HG03457 (cell line): Measurements from ENCODE around the gene ZNF175.

Source experiments
- ATAC-seq: cut with Tn5 transposase; IDR thresholded peaks from one replicate; pipeline ENCODE4 v1.9.1; 2021; ENCODE audit warnings: moderate number of reproducible peaks; ENCODE audit not compliant: unreplicated experiment

The ZNF175 gene

DNA sequence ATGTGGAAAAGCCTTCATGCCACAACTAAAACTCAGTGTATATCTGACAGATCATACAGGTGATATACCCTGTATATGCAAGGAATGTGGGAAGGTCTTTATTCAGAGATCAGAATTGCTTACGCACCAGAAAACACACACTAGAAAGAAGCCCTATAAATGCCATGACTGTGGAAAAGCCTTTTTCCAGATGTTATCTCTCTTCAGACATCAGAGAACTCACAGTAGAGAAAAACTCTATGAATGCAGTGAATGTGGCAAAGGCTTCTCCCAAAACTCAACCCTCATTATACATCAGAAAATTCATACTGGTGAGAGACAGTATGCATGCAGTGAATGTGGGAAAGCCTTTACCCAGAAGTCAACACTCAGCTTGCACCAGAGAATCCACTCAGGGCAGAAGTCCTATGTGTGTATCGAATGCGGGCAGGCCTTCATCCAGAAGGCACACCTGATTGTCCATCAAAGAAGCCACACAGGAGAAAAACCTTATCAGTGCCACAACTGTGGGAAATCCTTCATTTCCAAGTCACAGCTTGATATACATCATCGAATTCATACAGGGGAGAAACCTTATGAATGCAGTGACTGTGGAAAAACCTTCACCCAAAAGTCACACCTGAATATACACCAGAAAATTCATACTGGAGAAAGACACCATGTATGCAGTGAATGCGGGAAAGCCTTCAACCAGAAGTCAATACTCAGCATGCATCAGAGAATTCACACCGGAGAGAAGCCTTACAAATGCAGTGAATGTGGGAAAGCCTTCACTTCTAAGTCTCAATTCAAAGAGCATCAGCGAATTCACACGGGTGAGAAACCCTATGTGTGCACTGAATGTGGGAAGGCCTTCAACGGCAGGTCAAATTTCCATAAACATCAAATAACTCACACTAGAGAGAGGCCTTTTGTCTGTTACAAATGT lies 16.4 kb downstream of the ZNF175 start:
- no peak for ATAC-seq

DNA sequence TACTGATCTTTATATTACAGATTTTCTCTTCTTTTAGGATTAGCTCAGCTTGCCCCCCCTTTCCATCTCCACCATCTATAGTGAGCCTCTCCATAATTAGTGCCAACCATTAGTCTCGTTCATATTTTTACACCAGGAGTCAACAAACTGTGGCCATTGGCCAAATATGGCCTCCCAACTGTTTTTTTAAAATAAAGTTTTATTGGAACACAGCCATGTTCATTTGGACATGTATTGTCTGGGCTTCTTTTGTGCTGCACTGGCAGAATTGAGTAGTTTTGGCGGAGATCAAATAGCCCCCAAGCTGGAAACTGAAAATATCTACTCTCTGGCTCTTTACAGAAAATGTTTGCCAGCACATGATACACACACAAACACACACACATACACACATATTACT lies 18.4 kb downstream of the ZNF175 start:
- ATAC-seq: no peak

DNA sequence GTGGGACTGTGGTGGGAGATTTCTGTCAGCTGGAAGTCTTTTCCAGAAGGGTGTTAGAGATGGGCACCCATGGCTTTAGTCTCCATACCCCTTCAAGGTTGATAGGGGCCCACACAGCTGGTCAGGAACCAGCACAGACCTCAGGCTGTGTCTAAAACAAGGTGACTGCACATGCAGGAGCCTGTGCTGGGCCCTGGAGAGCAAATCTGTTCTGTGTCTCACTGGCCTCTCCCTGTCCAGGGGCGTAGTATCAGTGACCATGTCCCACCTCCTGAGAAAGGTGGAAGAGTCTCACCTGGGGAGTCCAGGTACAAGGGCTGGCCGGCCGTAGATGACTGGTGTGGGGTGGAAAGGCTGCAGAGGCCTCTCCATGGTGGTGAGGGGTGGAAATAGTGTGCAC lies 19.4 kb downstream of the ZNF175 start:
- no peak for ATAC-seq

DNA sequence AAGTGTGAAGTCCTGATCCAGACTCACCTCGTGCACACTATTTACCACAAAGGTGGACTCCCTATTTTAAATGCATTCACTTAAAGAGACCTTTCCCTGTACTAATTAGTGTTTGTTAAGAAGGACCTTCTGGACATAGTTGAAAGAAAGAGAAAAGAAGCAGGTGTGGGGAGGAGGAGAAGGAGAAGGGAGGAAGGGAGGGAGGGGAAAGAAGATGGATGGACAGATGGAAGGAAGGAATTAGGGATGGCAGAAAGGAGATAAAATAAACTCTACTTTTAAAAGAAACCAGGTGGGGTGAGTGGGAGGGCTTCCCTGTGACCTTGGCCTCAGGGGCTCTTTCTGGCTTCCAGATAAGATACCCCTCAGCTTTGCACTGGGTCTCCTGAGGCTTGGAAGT lies 21.4 kb downstream of the ZNF175 start:
- ATAC-seq: no peak

DNA sequence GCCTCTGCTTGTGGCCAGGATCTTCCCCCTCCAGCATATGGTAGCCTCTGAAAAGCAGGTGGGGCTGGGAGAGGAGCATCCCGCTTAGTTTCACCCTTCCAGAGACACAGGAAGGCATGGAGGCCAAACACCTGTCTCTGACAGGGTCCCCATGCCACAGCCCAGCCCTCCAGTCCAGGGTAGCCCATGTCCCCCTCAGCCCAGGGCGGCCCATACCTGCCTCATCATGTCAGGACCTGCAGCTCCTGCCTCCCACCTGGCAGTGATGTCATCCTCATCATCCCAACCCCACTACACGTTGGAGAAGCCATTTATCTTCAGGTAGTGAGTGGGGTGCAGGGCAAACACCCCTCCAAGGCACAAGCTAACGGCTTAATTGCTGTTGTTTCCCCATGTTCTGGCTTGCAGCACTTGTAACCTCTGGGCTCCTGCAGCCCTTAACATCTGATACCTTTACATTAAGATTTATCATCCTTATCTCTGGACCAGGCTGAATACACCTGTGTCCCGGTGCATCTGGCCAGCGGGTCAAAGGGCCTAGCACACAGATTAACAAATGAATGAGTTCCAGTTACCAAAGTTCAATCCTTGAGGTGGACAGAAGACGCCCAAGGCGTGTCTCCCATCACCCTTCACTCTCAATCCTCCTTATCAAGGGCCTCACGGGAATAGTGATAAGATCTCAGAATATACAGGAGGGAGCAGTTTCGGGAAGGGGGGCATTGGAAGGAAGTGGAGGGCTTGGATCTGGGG lies 22.2 kb downstream of the ZNF175 start:
- ATAC-seq: no peak

DNA sequence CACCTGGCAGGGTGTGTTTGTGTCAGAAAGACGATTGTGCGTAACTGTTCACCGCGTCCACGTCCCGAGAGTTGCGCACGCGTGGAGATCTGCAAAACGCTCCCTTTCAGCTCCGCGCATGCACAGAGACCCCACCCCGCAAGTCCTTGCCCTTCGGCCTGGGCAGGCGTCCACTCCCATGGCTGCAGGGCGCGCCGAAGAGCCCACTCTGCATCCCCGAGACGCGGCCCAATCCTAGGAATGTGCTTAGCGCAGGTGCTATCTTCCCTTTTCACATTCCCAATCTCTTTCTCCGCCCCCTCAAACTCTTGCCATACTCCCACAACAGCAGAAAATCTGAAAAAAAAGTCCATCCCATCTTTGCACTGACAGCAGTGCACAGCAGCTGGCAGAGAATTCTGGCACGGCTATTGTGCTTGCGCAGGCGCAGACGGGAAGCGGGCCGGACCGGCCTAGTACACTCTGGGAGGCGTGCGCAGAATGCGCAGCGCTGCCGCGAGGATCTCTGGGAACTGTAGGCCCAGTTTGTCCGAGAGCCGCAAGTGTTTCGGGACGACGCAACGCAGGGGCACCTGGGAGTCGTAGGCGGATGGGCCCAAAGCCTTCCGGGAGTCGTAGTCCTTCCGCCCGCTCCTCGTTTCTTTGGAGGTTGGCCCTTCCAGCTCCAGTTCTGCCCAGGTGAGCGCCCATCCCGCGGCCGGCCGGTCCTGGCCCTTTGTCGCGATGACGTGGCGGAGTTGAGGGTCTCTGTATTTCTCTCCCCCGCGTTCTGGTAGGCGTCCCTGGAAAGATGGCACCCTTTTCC lies 23.1 kb downstream of the ZNF175 start:
- peak; percentile 85 for ATAC-seq

DNA sequence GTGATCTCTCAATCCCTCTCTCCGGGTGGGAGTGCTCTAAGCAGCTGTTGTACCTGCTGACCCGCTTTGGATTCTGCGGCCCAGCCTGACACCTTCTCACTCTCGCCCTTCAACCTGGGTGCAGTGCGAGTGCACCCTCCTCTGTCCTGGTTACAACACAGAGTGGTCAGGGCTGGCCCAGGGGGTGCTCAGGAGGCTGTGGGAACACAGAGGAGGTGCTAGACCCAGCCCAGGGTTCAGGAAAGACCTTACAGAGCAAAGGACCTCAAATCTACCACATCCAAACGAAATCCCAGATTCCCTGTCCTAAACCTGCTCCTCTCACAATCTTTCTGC lies 23.7 kb downstream of the ZNF175 start:
- peak; percentile 15 for ATAC-seq

DNA sequence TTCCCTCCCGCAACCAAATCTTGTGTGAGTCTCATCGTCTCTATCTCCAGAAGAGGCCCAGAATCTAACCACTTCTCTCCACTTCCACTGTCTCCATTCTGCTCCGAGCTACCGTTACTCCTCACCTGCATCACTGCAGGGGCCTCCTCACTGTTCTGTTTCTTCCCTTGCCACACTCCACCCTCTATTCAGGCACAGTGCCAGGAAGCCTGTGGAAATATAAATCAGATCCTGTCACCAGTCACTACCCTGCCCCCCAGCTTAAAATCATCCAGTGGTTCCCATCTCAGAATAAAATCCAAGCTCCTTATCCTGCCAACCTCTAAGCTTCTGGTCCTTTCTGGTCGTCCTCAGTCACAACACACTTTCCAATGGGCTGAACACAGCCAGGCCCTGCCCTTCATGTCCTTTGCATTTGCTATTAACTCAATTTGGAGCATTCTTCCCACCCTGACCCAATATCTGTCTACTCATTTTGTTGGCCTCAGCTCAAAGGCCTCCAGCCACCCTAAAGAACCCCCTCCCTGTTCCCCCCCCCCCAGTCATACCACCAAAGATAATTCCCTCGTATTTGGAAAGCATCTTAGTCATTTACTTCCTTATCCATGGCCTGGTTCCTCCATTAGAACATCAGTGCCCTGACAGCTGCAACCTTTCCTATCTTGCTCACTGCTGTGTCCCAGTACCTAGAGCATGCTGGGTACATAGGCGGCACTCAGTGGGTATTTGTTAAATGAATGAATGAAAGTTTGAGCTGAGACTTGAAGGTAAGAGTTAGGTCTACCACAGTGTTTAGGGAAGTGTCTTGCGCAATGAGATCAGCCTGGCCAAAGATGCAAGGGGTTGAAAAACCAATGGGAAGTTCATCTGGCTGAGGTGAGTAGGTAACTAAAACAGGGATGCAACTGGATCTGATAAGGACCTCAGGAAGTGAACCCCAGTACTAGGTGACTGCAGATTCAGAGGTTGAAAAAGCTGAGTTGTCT lies 24.4 kb downstream of the ZNF175 start:
- no peak for ATAC-seq

DNA sequence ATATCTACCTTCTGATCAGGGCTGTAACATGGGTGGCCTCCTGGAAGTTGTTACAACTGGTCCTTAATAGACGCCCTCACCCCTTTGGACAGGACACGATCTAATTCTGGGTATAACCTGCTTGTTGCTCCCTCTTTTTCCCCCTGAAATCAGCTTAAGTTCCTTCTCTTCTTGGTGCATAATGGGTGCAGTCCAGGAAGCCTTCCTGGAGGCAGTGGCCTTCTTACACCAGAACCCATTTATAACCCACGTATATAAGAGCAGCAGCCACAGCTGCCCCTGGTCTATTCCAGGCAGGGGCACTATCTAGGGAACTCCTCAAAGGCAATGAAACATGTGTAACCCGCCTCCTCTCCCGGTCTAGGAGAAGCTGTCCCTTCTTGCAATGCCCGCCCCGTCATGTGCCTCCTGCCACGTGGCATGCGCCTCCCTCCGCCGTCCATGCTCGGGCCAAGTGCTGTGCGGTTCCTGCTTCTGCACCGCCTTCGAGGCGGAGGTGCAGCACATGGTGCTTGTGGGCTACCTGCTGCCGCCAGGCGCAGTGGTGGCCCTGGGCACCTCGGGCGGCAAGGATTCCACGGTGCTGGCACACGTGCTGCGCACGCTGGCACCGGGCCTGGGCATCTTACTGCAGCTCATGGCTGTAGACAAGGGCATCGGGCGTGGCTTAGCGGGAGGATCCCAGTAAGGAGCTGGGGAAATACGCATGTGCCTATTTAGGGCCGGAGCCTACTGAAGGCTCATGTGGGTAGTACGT lies 27.3 kb downstream of the ZNF175 start:
- ATAC-seq: no peak

DNA sequence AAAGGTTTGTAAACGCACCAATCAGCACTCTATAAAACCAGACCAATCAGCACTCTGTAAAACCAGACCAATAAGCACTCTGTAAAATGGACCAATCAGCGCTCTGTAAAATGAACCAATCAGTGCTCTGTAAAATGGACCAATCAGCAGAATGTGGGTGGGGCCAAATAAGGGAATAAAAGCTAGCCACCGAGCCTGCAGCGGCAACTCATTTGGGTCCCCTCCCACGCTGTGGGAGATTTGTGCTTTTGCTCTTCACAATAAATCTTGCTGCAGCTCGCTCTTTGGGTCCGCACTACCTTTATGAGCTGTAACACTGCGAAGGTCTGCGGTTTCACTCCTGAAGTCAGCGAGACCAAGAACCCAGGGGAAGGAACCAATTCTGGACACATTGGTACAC lies 28.0 kb downstream of the ZNF175 start:
- ATAC-seq: no peak

DNA sequence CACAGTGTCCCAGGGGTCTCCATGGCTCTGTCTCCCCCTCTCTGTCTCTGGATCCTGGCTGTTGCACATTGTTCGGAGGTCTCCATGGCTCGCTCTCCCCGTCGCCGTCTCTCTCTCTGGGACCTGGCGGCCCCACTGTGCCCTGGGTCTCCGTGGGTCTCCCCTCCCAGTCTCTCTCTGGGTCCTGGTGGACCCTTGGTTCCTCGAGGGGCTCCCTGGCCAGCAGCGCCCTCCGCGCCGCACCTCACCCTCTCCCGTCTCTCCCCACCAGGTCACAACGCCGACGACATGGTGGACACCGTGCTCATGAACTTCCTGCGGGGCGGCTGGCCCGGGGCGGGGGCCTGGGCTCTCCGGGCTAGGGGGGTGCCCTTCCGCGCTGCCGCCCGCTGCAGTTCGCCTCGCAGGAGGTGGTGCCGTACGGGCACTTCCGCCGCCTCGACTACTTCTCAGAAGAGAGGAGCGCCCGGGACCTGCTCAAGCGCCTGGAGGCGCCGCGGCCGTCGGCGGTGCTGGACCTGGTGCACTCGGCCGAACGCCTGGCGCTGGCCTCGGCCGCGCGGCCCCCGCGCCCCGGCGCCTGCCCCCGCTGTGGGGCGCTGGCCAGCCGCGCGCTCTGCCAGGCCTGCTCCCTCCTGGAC lies 30.0 kb downstream of the ZNF175 start:
- no peak for ATAC-seq

DNA sequence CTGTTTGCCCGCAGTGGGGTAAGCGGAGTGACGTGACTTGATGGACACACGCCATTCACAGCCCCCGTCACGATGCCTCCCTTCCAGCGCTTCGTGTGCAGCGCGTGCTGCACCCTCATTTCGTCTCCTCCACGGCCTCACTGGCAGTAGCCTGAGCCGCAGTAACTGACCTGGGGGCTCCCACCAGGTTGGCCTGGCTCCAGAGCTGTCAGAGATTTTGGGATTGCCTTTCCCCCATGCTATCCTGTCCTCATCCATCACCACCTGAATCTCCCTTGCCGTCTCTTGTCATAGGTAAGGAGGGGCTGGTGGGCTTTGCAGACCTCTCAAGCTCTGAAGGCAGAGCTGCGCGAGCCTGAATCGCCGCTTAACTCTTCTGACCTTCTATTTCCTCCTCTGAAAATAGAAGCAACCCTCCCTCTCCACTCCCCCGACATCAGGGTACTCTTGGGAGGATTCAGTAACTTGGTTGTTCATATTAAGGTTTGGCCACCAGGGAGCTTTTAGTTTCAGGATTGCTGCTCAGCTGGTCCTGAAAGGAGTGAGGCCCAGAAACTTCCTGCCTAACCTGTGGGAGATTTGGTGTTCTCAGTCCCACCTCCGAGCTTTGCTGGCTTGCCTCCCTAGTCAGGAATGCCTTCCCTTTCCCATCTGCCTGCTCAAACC lies 31.2 kb downstream of the ZNF175 start:
- ATAC-seq: no peak

DNA sequence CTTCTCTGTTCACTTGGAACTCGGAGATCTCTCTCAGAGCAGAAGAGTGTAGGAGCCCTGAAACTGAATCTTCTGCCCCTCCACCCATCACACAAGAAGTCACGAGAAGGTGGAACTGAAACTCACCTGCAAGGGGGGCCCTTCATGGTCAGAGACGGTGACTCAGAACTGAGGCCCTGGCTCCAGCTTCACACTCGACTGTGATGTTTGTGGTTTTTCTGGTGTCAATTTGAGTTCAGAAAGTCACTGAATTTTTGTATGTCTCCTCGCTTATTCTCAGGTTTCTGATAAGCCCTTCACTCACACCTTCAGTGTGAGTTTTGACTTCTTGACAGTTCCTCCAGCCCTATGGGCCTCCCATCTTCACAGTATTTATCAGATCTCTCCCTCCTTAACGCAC lies 36.0 kb downstream of the ZNF175 start:
- ATAC-seq: peak; percentile 67

DNA sequence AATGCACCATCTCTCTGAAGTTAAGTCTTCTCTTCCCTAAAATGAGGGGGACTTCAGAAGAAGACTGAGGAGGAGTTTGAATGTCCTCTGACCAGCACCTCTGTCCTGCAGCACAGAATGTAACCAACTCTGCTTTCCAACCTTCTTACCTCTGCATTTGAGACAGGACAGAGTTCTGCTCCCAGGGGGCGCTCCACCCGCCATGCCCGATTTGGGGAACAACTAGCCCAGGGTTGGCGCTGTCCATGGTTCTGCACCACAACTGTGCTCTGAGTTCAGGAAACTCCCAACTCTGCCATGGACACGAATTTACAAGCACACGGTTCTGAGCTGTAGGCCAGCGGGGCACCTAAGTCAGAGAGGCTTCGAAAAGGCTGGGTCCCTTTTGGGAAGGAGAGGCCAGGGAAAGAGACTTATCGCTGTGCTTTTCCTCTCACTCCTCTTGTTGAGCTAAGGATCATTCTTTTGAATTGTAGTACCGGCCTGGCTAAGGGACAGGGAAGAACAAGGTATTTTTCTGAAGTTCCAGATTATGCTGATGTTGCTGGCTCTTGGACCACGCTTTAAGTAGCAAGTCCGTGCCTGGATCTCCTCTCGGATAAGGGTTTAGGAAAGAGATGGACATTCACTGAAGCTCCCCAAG lies 37.0 kb downstream of the ZNF175 start:
- no peak for ATAC-seq

DNA sequence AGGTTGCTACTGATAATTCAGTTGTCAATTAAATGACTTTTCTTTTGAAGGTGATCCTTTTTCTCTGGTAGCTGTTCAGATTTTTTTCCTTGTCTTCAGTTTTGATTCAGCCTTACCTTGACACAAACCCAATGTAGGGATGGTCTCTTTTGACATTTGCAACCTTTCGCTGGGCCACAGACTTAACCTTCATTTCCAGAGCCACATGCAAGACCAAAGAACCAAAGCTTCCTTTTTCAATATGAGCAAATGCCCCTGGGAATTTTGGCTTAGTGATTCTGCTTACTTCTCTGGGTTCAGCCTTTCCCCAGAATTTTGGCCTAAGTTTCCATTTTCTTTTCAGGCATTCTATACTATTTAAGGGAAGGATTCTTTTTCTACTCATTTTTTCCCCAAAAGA lies 39.5 kb downstream of the ZNF175 start:
- ATAC-seq: no peak

DNA sequence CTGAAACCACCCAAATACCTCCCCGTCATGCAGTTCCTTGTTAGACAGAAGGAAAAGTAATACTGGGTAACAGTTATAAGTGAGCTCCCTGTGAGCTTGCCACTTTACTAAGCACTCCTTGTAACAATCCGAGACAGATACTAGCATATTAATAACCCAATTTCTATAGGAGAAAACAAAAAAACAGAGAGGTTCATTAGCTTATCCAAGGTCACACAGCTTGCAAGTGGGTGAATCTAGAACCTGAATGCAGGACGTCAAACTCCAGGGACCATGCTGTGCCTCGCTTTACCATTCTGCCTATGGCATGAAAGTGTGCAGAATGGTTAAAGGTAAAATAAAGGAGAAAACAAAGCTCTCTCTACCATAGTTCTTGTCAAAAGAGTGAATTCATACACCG lies 43.7 kb downstream of the ZNF175 start:
- no peak for ATAC-seq

DNA sequence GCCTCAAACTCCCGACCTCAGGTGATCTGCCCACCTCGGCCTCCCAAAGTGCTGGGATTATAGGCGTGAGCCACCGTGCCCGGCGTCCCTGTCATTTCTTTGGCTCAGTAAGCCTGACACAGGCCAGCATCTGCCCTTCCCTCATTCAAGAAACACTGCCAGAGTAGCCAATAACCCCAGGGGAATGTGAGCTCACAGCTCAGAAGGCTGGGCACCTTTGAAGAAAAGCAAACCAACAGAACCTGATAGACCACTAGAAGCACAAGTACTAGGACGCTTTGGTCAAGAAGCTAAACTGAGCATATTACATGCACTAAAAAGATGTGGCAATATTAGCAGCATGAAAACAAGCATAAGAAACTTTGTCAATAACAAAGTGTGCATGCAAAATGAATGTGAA lies 44.9 kb downstream of the ZNF175 start:
- no peak for ATAC-seq

DNA sequence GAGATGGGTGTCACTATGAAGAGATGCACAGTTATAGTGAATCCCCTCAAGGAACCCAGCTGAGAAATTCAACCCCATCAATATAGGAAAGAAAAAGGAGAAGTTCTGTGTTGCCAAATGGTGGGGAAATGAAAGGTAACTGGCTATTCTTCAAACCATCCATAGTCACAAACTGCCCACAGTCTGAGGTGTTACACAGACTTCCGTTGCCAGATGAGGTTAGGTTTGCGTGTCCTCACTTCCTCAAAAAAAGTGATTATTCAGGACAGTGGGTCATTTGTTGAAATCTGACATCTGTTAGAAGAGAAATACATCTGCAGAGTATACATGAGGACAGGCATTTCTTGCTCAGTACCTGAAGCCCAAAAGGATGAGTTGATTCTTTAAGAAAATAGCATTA lies 50.1 kb downstream of the ZNF175 start:
- ATAC-seq: no peak
